Measurements from ENCODE around the gene ZNF830.

- TF ChIP-seq POLR2A (IDR thresholded peaks at IDR 0.05; ENCODE audit: low read depth, low read length) (no peak), CTCF (IDR thresholded peaks at IDR 0.05 in 2 of 3, conservative IDR thresholded peaks at IDR 0.05 in 1 of 3; ENCODE audit: control insufficient read depth in 2 of 3, extremely low read depth in 1 of 3, insufficient read depth in 1 of 3, low read depth in 3 of 3, low read length in 3 of 3) (no peak), MYC (IDR thresholded peaks at IDR 0.05; ENCODE audit: insufficient read depth, insufficient read length, insufficient replicate concordance, low read length, severe bottlenecking) (no peak), FOXM1 (IDR thresholded peaks at IDR 0.05; ENCODE audit: low read depth, low read length) (no peak), POLR2AphosphoS5 (IDR thresholded peaks at IDR 0.05; ENCODE audit: low read length) (no peak), USF2 (IDR thresholded peaks at IDR 0.05; ENCODE audit: borderline replicate concordance, low read depth, low read length) (no peak), MAX (IDR thresholded peaks at IDR 0.05; ENCODE audit: low read depth, low read length) (no peak), IKZF1 (conservative IDR thresholded peaks at IDR 0.05) (no peak), EZH2 (IDR thresholded peaks at IDR 0.05; ENCODE audit: borderline replicate concordance, control insufficient read depth, low read depth, low read length) (no peak), SUZ12 (IDR thresholded peaks at IDR 0.05; ENCODE audit: unreplicated experiment) (no peak), SIN3A (IDR thresholded peaks at IDR 0.05; ENCODE audit: low read depth, low read length) (no peak), NFYB (IDR thresholded peaks at IDR 0.05; ENCODE audit: insufficient read depth, low read depth, low read length) (no peak), REST (IDR thresholded peaks at IDR 0.05; ENCODE audit: low read depth, low read length) (no peak), NR2C2 (IDR thresholded peaks at IDR 0.05; ENCODE audit: borderline replicate concordance, control insufficient read depth, insufficient read length, low read depth) (no peak)
These were observed 31.1 kb upstream of the ZNF830 start for GRCh38 chr17:34930283-34930682.
